Sigmoid colon (tissue), 7 donors: ENCODE measurements around the gene PI4KA. TPM values are rescaled to one million over a fixed set of nuclear protein-coding genes. Genes with fewer than 3 reads are reported as not detected.

Source experiments
- DNase-seq: peaks from one replicate; pipeline ENCODE4 v3.0.0-alpha.2; 2019
- H3K27ac ChIP-seq, 4 donors: fragments of 200-600 bp; sonication (generic); one replicate each; pipeline ENCODE4 v1.5.1; 2016 to 2019; ENCODE audit warnings: mild to moderate bottlenecking in 1 of 4
- H3K27me3 ChIP-seq, 3 donors: fragments of 200-600 bp; sonication (generic); one replicate each; pipeline ENCODE4 v1.5.1; 2019; ENCODE audit warnings: mild to moderate bottlenecking in 1 of 3
- H3K36me3 ChIP-seq, 4 donors: fragments of 200-600 bp; sonication (generic); one replicate each; pipeline ENCODE4 v1.5.1; 2016 to 2019
- H3K4me1 ChIP-seq, 4 donors: fragments of 200-600 bp; sonication (generic); one replicate each; pipeline ENCODE4 v1.5.1; 2017 to 2019
- H3K4me3 ChIP-seq, 4 donors: fragments of 200-600 bp; sonication (generic); one replicate each; pipeline ENCODE4 v1.5.1; 2017 to 2019; ENCODE audit warnings: mild to moderate bottlenecking in 2 of 4, moderate library complexity in 1 of 4
- H3K9me3 ChIP-seq, 4 donors: fragments of 200-600 bp in 3 of 4; sonication (generic) in 3 of 4; one replicate each; pipeline versions ENCODE4 v1.5.1 to v1.6.1; 2013 to 2019
- CTCF ChIP-seq, 4 experiments: fragments of 450-650 bp in 3 of 4; fragments of 200-600 bp in 1 of 4; IDR thresholded peaks; one replicate each; pipeline ENCODE4 v1.5.1; 2016 to 2019; ENCODE audit warnings: antibody characterized with exemption in 4 of 4, mild to moderate bottlenecking in 3 of 4, moderate library complexity in 2 of 4
- EP300 ChIP-seq, 4 donors: sonication (generic); formaldehyde crosslinking; IDR thresholded peaks; one replicate each; pipeline ENCODE4 v1.6.1; 2017; ENCODE audit warnings: antibody characterized with exemption in 4 of 4
- POLR2A ChIP-seq, 2 donors: fragments of 450-650 bp; IDR thresholded peaks; one replicate each; pipeline ENCODE4 v1.6.1; 2016; ENCODE audit warnings: antibody characterized with exemption in 2 of 2, mild to moderate bottlenecking in 2 of 2, moderate library complexity in 2 of 2
- POLR2AphosphoS5 ChIP-seq, 4 donors: sonication (generic); formaldehyde crosslinking; IDR thresholded peaks; one replicate each; pipeline ENCODE4 v1.6.1; 2017; ENCODE audit warnings: antibody characterized with exemption in 4 of 4
- WGBS, 2 donors: extraction: QIAGEN DNeasy Blood & Tissue Kit; methylation state at CpG; one replicate each; pipeline ENCODE4 v1.1.7; 2013; 5-methylcytosine and 5-hydroxymethylcytosine counted together
- intact Hi-C: fragments of 100-400 bp; cut with DNase I; formaldehyde crosslinking; loops from one replicate; pipeline ENCODE4 v1.15.1; 2023
- polyA plus RNA-seq, 3 donors: library from polyadenylated mRNA; stranded (reverse); fragments of 200-250 nt; gene quantifications; one replicate each; pipeline ENCODE4 v1.2.3, GENCODE V29; 2013
- total RNA-seq, 4 donors: library from RNA; depleted of rRNA; stranded (reverse); fragments of >200 nt; gene quantifications; one replicate each; pipeline ENCODE4 v1.1.0, GENCODE V29; 2016
- donor health status: healthy with polysubstance abuse.
- donor health status: Bipolar disorder and iron deficiency.
- donor health status: healthy.

The PI4KA gene
- total and polyA plus RNA-seq, 7 donors, result 26.1 to 137 (median 63.5) TPM

DNA sequence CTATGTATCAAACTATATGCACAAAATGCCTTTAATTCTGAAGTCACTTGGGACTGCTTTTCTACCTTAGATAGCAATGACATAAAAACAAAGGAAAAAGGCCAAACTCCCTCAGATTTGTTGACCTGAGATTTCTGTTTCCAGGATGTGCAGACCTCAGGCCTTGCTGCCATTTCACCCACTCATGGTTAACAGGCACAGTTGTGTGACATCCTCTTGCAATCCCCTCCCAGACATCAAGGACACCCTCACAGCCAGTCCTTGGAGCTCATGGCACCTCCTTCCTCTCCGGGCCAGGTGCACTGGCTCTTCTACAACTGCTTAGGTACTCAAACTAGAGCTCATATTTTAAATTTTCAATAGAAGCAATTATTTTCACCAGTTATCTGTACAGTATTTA, 47.4 kb downstream of the PI4KA start:
- Histone ChIP-seq H3K9me3 (no peaks in the 10 kb centered on the region), H3K27ac (no peak overlapping the region), H3K4me1 (peaks cover 0 to 4% (median 0%) of the 10 kb centered on the region in 4 donors), H3K36me3 (peaks cover 7 to 93% (median 52%) of the 10 kb centered on the region in 4 donors), H3K4me3 (no peak overlapping the region), H3K27me3 (no peaks in the 10 kb centered on the region)
- TF ChIP-seq POLR2AphosphoS5 (IDR thresholded peaks at IDR 0.05) (no peak), EP300 (IDR thresholded peaks at IDR 0.05) (no peak), POLR2A (IDR thresholded peaks at IDR 0.05) (no peak), CTCF (IDR thresholded peaks at IDR 0.05) (no peak)
- 93 to 95% methylated on average over 1 of the region's 1 CpG for WGBS, 2 donors
- DNase-seq, result no peak
- intact Hi-C loops, result no loop called here

- H3K36me3 ChIP-seq, result peaks cover 12 to 93% (median 49%) of the 10 kb centered on the region in 4 donors
- no peak overlapping the region for H3K27ac ChIP-seq
- no peak for TF ChIP-seq CTCF (IDR thresholded peaks at IDR 0.05)
- no peak for TF ChIP-seq POLR2A (IDR thresholded peaks at IDR 0.05)
- no peak for TF ChIP-seq EP300 (IDR thresholded peaks at IDR 0.05)
- TF ChIP-seq POLR2AphosphoS5 (IDR thresholded peaks at IDR 0.05), result no peak
- DNase-seq, result no peak
- H3K4me3 ChIP-seq, result no peak overlapping the region
- WGBS, 2 donors, result 73 to 91% methylated on average over 9 of the region's 9 CpGs
- intact Hi-C loops, result no loop called here
- H3K4me1 ChIP-seq, result peaks cover 0 to 4% (median 0%) of the 10 kb centered on the region in 4 donors
- H3K27me3 ChIP-seq, result no peaks in the 10 kb centered on the region
- H3K9me3 ChIP-seq, result no peaks in the 10 kb centered on the region
Measured at GRCh38 chr22:20810645-20811044, 48.0 kb downstream of the PI4KA start.

- H3K4me1 ChIP-seq, result peaks cover 0 to 4% (median 0%) of the 10 kb centered on the region in 4 donors
- H3K36me3 ChIP-seq, result peaks cover 12 to 95% (median 55%) of the 10 kb centered on the region in 4 donors
- H3K27ac ChIP-seq, result no peak overlapping the region
- WGBS, 2 donors, result 84 to 93% methylated on average over 6 of the region's 6 CpGs
- intact Hi-C loops, result no loop called here
- no peak for TF ChIP-seq CTCF (IDR thresholded peaks at IDR 0.05)
- H3K9me3 ChIP-seq, result no peaks in the 10 kb centered on the region
- no peak for DNase-seq
- H3K4me3 ChIP-seq, result no peak overlapping the region
- H3K27me3 ChIP-seq, result no peaks in the 10 kb centered on the region
Measured at GRCh38 chr22:20809538-20810185, 48.9 kb downstream of the PI4KA start.

DNA sequence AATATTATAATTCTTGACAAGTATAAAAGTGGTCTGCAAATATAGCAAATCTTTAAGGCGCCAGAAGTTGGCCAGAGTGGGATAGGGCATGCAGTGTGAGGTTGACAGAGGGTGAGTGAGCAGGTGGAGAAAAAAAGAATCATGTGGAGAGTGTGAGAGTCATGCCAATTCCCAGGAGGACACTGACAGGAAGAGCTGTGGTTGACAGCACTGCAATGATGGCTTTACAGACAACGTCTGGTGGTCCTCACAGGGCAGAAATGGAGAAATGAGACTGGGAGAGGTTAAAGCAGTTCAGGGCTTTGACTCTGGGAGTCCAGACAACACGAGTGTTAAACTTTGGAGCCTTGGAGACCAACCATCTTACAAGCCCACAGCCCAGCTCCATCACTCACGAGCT, 49.8 kb downstream of the PI4KA start:
- intact Hi-C loops, result no loop called here
- Histone ChIP-seq H3K36me3 (peaks cover 20 to 95% (median 63%) of the 10 kb centered on the region in 4 donors), H3K4me3 (no peak overlapping the region), H3K27me3 (no peaks in the 10 kb centered on the region), H3K9me3 (no peaks in the 10 kb centered on the region), H3K27ac (no peak overlapping the region), H3K4me1 (peaks cover 0 to 4% (median 0%) of the 10 kb centered on the region in 4 donors)
- WGBS, 2 donors, result 73 to 87% methylated on average over 4 of the region's 4 CpGs
- DNase-seq, result no peak
- TF ChIP-seq POLR2AphosphoS5 (IDR thresholded peaks at IDR 0.05) (no peak), CTCF (IDR thresholded peaks at IDR 0.05) (no peak), POLR2A (IDR thresholded peaks at IDR 0.05) (no peak), EP300 (IDR thresholded peaks at IDR 0.05) (no peak)

DNA sequence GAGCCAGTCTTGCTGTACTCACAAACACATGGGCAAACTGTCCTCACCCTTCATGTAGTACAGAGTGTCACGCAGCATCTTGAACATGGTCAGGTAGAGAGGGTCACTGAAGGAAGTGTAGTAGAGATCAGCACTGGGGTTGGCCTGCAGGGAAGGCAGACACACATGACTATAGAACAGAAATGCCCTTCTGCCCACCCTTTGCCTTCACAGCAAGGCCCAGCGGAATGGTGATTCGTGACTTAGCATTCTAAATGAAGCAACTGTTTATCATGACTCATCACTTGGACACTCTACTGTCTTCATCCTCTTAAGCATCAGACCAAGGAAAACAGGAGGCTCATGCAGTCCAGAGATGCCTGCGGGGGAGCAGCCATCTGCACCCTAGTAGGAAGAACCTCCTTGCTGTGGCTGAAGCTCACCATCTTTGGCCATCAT, 51.3 kb downstream of the PI4KA start:
- H3K4me1 ChIP-seq, result peaks cover 0 to 4% (median 0%) of the 10 kb centered on the region in 4 donors
- H3K9me3 ChIP-seq, result no peaks in the 10 kb centered on the region
- no peak for DNase-seq
- intact Hi-C loops, result no loop called here
- WGBS, 2 donors, result 88 to 92% methylated on average over 4 of the region's 4 CpGs
- TF ChIP-seq POLR2AphosphoS5 (IDR thresholded peaks at IDR 0.05) (no peak), EP300 (IDR thresholded peaks at IDR 0.05) (no peak), POLR2A (IDR thresholded peaks at IDR 0.05) (no peak), CTCF (IDR thresholded peaks at IDR 0.05) (no peak)
- no peaks in the 10 kb centered on the region for H3K27me3 ChIP-seq
- no peak overlapping the region for H3K4me3 ChIP-seq
- H3K36me3 ChIP-seq, result peaks cover 27 to 95% (median 71%) of the 10 kb centered on the region in 4 donors
- H3K27ac ChIP-seq, result no peak overlapping the region
